ENCODE data around the gene ITLN1.
"Not testable (repeated sequence)": the region's sequence is repeated elsewhere in the genome, so short reads cannot be mapped to it uniquely, and the experiment has no call there.

Gene ITLN1

GRCh38 chr1:160885042-160885441 is at the start of gene ITLN1:
TSS of gene ITLN1 (minus strand) at chr1:160885180. CDS start at chr1:160884877, 303 bp downstream.
- DNase-seq: no peak

- not testable (repeated sequence) for DNase-seq
These were observed 48.3 kb upstream of the ITLN1 start for GRCh38 chr1:160933305-160933704.

GRCh38 chr1:160925652-160926244 is 40.8 kb upstream of the ITLN1 start:
- DNase-seq: no peak

GRCh38 chr1:160924791-160925651 is 40.0 kb upstream of the ITLN1 start:
- DNase-seq: no peak

- DNase-seq: no peak
These were observed 31.7 kb upstream of the ITLN1 start for GRCh38 chr1:160916666-160917065.

- not testable (repeated sequence) for DNase-seq
These were observed 28.2 kb upstream of the ITLN1 start for GRCh38 chr1:160913229-160913628.

- no peak for DNase-seq
These were observed 26.9 kb upstream of the ITLN1 start for GRCh38 chr1:160911925-160912324.

GRCh38 chr1:160911441-160911840 is 26.5 kb upstream of the ITLN1 start:
- DNase-seq: no peak

- DNase-seq: no peak
These were observed 25.3 kb upstream of the ITLN1 start for GRCh38 chr1:160910170-160910750.

- no peak for DNase-seq
These were observed 23.0 kb upstream of the ITLN1 start for GRCh38 chr1:160907976-160908375.

GRCh38 chr1:160905617-160905989 is 20.6 kb upstream of the ITLN1 start:
- no peak for DNase-seq

- DNase-seq: no peak
These were observed 20.0 kb upstream of the ITLN1 start for GRCh38 chr1:160904783-160905616.

- DNase-seq: not testable (repeated sequence)
These were observed 17.3 kb upstream of the ITLN1 start for GRCh38 chr1:160902251-160902650.

- no peak for DNase-seq
These were observed 16.8 kb upstream of the ITLN1 start for GRCh38 chr1:160901768-160902167.

- DNase-seq: not testable (repeated sequence)
These were observed 15.7 kb upstream of the ITLN1 start for GRCh38 chr1:160900683-160901082.

- not testable (repeated sequence) for DNase-seq
These were observed 9.6 kb upstream of the ITLN1 start for GRCh38 chr1:160894368-160895135.

- DNase-seq: no peak
These were observed 6.5 kb upstream of the ITLN1 start for GRCh38 chr1:160891474-160891873.

- DNase-seq: no peak
These were observed 3.9 kb upstream of the ITLN1 start for GRCh38 chr1:160888926-160889325.

GRCh38 chr1:160887071-160887470 is 2.1 kb upstream of the ITLN1 start:
- no peak for DNase-seq

- DNase-seq: no peak
These were observed 401 bp downstream of the ITLN1 start for GRCh38 chr1:160884579-160884978.

GRCh38 chr1:160883581-160884513 is 1.1 kb downstream of the ITLN1 start:
- DNase-seq: no peak

All from activated CD4-positive, alpha-beta T cell treated with anti-CD3 and anti-CD28 coated beads, Interleukin-2, amount 50 U/mL, for 48 hours (primary cell).